Activated CD4-positive, alpha-beta T cell treated with anti-CD3 and anti-CD28 coated beads, Interleukin-2, amount 50 U/mL, for 16 hours (primary cell): Measurements from ENCODE around the gene MYO18A.
"Not testable (repeated sequence)": the region's sequence is repeated elsewhere in the genome, so short reads cannot be mapped to it uniquely, and the experiment has no call there.

Source experiments
- DNase-seq: peaks from one replicate; pipeline ENCODE4 v3.0.0-alpha.2; 2020

The MYO18A gene

DNA sequence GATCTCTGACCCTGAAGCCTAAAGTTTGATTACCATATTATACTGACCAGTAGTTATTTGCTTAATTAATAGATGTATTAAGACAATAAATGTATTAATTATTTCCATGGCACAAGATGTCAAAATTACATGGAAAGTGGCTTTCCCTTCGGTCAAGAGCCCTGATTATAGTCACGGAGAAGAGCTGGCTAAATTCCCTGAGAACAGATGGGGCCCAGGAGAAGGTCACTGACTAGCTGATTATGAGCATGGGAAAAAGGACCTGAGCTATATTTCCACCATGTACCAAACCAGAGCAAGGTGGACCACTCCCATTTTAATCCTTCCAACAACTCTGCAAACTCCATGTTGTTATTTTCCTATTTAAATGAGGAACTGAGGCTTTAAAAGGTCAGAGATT is 12.9 kb upstream of the MYO18A start:
- DNase-seq: no peak

DNA sequence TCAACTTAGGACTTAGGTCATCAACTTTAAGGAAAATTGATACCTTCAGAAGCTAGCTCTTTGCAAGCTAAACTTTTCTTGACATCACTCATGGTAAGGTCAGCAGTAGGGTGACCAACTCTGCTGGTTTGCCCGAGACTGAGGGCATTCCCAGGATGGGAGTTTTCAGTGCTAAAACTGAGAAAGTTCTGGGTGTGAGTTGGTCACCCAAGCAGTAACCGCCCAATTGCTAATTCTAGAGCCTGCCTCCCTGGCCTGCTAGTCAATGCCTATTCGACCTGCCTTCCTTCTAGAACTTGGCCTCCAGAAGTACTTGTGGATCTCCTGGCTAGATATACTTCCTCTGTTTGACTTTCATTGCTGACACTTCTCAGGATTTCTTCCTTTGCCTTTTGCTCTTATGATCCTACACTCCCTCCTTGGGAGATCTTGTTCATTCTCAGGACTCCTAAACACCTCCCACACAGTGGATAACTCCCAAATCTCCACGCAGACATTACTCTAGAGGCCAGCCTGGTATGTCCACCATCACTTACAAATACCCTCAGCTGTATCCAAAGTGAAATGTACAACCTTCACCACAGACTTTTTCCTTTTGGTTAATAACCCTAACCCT is 10.5 kb upstream of the MYO18A start:
- no peak for DNase-seq

DNA sequence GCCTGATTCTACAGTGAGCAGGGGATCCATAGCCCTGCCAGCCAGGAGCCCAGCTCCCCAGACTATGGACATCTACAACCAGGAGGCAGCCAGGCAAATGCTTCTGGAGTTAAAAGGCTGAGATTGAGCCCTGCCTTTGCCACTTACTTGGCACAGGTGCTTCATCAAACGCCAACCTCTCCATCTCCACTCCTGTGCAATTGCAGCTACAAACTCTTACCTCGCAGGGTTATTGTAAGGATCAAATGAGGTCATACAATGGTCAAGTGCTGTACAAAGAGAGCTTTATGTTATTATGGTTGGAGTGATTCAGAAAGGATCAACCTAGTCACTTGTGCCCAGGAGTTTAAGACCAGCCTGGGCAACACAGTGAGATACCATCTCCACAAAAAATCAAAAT is 9.8 kb upstream of the MYO18A start:
- DNase-seq: no peak

DNA sequence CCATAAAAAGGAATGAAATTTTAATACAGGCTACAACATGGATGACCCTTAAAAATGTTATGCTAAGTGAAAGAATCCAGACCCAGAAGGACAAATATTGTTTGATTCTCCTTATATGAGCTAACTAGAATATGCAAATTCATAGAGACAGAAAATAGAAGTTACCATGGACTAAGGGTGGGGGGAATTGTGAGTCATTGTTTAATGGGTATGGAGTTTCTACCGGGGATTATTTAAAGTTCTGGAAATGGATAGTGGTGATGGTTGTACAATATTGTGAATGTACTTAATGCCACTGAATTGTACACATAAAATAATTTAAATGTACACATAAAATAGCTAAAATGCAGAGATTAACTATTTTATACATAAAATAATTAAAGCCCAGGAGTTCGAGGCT is 9.2 kb upstream of the MYO18A start:
- DNase-seq: no peak

DNA sequence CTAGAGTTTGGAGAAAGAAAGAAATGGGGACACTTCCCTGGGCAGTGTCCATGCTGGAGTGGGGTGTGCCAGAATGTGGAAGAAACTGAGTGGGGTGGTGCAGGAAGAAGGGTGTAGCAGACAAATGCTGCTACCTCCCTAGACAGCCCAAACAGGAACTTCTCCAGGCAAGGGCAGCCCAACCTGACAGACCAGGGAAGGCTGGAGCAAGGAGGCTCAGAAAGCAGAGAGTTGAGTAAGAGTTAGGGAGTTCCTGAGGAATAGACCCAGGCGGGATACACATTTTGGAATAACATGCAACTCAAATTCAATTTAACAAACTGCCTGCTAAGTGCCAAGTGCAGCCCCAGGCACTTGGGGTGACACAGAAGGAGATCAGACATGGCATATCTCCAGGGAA is 1.0 kb upstream of the MYO18A start:
- DNase-seq: no peak

DNA sequence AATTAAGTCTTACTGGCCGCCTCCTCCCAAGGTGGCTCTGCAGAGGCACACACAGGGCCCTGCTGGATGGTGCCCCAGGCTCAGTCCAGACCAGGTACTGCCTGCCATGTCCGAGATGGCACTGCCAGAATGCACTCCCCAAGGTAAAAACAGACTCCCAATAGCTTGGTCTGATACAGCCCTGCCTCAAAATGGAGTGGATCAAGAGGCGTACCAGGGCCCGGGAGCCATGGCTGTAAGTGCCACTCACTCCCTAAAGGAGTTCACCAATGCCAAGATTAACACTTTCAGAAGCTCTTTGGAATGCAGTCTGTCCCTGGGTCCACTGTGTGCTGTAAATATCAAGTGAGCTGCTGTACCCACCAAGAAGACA is 576 bp upstream of the MYO18A start:
- DNase-seq: no peak

DNA sequence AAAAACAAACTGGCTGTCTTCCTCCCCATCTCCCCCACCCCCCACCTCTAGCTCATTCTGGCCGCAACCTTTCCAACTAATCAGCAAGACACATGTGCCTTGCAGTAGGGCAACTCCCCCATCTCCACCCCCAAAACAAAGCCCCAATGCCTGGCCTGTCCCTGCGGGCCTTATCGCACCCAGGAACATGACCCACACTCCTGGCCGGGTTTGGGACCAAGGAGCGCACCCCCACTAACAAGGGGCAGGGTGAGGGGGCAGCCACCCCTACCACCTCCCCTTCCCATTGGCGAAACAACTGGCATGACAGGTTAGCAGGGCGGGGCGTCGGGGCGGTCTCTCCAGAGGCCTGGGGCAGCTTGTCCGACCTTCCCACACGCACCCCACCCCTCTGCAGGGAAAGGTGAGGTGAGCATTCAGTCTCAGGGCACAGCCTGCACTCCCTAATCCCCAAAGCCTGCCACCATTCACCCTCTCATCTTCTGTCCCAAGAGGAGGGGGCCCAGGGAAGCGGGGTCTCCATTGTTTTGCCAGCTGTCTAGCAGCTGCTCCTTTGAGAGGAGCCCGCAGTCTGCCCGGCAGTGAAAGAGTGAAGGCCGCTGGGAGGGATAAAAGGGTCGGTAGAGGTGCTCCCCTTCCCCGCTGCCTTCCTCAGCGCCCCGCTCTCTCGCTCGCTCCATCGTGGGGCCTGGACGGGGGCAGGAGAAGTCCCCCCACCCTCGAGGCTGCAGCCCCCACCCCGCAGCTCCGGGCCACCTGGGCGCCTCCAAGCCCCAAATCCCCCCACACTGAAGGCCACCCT is 765 bp downstream of the MYO18A start:
- no peak for DNase-seq

DNA sequence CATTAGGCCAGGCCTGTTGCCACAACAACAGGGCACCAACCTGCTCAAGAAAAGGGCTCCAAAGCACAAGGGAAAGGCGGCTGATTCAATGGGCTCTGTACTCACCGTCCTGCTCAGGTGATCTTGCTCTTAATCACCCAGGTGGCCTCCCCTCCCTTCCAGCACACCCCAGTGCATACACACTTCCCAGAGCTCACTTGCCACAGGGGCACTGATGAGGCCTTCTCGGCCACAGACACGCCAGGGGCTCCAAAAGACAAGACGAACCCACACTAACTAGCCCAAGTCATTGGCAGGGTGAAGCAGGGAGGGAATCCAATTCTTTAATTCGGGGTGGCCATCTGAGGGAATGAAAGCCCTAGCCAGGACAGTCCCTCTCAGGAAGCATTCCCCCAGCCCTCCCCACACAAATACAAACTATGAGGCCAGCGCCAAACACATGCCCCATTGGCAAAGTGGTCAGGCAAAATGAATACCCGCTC is 1.4 kb downstream of the MYO18A start:
- DNase-seq: no peak

DNA sequence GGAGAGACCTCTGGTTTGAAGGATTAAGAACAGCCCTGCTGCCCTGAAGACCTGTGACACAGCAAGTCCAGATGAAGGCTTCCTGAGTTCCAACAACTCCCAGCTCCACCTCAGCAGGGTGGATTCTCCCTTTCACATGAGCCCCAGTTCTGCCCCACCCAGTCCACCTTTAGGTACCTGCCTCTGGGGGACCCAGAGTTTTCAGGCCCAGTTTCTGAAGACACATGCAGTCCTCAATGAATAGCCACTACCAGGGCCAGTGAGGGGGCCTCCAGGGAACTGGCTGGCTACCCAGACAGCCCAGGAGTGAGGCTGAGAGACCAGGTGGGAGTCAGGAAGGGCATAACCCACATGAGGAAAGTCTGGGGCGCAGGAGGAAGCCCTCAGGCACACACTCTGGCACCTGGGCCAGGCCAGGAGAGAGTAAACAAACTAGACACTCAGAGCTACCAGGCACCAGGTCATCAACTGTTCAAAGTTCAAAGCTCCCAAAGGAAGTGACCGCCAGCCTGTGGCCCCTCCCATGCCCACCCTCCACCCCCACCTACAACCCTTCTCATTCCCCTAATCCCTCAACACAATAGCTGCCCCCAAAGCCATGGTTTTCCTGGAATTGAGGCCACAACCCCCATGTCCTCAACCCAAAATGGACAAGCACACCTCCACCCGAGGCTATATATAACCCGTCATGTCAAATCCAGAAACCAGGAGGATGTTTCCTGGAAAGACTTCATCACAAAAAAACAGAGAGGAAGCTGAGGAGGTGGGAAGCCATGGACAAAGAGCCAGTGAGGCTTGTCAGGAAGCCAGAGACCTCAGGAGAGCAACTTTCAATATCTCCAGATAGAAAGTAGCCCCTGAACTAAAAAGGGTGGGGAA is 2.1 kb downstream of the MYO18A start:
- DNase-seq: no peak

DNA sequence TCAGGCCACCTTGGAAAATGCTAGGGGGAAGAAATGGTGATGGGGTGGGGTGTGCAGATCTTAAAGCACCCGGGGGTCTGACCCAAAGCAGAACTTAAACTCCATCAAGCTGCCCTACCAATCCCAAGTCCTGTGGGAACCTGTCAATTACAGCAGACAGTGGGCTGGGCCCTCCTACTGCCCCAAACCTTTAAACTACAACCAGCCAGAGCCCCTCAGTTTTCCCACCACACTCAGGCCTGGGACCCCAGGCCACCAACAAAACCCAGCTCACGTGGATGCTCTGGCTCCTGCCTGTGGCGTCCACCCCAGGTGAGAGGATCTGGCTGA is 2.7 kb downstream of the MYO18A start:
- DNase-seq: no peak

DNA sequence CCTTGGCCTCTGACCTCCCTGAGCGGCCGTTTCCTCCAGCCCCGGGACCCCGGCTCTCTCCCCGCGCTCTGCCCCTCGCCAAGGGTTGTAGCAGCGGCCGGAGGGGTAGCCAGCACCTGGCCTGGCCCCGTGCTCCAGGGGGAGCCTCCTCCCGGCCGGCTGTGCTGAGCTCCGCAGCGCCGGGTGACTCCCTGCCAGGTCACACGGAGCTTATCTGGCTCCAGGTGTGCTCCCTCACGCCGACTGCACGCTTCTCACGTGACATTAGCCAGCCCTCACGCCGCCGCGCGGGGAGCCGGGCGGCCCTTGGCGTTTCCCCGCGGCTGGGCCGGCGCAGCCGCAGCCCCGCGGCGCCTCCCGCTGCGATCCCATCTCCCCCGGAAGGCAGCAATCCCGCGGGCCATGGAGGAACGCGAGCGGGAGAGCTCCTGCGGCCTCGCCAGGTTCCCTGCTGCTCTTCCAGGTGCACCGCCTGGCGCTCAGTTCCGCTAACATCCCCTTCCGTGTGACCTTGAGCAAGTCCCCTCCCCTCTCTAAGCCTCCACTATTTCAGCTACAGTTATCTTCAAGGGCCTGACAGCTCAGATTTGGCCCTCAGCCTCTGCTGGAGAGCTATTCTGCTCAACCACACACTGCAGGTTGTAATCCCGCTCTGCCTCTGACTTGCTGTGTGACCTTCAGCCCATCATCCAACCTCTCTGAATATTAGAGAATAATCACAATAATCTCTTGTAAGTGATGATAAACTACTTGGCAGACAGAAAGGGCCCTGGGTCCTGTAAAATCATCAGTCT is 3.4 kb downstream of the MYO18A start:
- peak; percentile 56 for DNase-seq

DNA sequence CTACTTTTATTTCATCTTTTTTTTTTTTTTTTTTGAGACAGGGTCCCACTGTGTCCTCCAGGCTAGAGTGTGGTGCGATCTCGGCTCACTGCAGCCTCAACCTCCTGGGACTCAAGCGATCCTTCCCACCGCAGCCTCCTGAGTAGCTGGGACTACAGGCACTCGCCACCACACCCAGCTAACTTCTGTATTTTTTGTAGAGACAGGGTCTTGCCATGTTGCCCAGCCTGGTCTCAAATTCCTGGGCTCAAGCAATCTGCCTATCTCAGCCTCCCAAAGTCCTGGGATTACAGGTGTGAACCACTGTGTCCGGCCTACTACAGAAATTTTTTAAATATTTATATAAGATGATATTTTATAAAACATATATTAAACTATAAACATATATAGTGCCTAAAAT is 4.8 kb downstream of the MYO18A start:
- no peak for DNase-seq

DNA sequence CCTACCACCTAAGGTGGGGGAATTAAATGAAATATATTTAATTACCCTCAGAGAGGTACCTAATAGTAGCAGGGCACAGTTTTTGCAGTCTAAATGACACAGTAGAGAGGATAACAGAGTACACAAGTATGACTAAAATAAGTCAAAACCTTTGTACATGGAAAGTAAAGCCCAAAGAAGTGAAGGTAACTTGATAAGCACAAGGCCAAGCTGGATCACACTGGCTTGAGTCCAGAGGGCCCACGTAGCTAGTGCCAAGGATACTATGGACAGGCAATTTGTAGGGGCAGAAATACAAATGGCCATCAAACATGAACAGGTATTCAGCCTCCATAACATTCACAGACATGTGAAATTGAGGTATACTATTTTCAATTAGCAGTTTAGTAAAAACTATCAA is 7.6 kb downstream of the MYO18A start:
- DNase-seq: no peak

DNA sequence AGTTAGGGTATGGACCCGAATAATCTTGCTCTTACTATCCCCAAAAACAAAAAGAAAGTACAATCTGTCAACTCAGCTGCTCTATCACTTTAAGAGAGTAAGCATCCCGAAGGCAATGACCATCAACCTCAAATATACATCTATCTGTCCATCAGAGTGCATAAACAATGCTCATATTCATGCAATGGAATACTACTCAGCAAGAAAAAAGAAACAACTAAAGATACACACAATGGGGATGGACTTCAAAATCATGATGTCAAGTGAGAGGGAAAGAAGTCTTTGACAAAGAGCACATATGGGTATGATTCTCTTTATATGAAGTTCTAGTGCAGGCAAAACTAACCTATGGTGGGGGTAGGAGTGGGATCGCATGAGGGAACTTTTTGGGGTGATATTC is 9.5 kb downstream of the MYO18A start:
- no peak for DNase-seq

DNA sequence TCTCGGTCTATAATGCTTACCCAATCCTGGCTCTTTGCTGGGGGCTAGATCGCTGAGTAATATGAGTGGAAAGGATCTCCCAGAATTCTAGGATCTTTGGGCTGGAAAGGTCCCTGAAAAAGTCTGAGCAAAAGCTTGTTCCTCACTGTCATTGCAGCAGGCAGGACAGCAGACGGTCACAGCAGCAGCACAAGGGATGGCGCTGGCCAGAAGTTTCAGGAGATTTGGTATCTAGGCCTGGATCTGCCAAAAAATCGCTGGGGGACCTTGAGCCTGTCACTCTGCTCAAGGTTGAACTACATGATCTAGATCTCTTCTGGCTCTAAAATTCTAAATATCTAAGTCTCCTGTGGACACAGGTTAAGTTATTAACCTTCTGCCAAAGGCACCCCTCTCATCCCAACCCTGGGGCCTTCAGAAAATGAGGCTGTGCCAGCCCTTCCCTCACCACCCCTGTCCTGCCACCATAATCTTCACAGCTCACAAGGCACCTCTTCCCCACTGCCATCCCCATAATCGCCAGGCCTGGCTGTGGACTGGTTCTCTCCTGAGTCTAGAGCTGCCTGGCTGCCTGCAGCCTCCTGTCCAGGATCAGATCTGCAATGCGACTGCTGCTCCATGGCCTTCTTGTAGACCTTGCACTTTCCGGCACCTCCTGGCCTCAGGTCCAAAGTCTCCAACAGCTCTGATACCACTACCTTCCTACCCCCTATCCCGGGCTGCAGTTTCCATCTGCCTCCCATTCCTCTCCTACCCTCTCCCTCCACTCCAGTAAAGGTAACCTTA is 10.2 kb downstream of the MYO18A start:
- DNase-seq: no peak

DNA sequence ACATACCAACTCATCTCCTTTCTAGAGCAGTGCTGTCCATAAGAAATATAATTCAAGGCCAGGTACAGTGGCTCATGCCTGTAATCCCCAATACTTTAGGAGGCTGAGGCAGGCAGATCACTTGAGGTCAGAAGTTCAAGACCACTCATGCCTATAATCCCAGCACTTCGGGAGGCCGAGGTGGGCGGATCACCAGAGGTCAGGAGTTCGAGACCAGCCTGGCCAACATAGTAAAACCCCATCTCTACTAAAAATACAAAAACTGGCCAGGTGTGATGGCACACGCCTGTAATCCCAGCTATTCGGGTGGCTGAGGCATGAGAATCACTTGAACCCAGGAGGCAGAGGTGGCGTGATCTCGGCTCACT is 11.5 kb downstream of the MYO18A start:
- DNase-seq: not testable (repeated sequence)

DNA sequence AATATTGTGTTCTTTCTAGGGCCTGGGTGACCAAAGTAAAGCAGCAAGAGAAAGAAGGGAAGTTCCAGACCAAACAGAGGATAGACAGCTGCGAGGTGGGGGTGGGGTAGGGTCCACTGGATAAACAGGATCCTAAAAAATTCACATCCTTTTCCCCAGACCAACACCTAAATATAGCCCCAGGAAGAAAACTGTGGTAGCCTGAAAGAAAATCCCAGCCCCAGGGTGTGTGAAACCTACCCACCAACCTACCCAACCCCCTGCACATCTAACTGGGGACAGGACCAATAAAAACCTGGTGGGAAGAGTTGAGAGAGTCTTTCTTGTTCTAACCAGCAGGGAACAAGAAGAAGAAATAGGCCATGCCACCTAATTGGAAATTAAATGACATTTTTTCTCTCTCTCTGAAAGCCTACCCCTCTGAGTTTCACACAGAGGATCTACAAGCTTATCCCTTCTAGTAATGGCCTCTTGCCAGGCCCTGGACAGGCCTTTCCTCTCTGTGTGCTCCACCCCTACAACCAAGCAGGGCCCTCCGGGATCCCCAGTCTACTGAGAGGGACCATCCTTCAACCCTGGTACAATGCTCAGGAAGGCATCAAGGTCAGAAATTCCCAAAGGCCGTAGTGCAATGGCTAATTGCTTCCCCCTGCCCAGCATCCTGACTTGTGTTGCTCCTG is 12.0 kb downstream of the MYO18A start:
- no peak for DNase-seq

DNA sequence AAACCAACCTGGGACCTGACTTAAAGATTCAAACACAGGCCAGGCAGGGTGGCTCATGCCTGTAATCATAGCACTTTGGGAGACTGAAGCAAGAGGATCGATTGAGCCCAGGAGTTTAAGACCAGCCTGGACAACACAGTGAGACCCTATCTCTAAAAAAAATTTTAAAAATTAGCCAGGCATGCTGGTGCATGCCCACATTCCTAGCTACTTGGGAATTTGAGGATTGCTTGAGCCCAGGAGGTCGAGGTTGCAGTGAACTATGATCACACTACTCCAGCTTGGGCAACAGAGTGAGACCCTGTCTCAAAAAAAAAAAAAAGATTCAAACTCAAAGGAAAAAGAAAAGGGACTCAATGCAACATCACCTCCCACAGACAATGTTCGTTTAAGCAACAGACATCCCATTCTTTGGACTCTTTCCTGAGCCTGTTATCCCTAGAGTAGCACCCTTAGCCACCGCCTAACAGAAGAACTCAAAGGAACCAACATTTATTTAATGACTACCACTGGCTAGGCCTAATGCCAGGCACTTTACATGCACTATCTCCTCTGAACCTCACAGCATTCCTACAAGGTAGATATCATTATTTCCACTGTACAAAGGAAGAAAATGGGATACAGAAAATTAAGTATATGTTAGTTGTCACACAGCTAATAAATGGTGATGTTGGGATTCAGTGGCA is 12.7 kb downstream of the MYO18A start:
- DNase-seq: no peak

DNA sequence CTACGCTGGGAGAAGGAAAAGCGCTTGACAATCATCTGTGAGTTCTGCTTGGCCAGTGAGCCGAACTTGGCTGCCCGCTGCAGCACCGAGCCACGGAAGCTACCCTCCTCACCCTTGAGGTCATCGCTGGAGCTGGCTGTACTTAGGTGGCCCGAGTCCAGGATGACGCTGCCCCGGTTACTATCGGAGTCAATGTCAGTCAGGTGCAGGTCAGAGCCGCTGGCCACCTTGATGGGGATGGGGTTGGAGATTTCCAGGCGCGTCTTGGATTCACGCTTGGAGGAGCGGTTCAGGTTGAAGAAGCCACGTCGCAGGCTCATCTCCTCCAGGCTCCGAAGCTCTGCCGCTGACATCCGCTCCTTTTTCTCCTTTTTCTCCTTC is 13.7 kb downstream of the MYO18A start:
- DNase-seq: no peak

DNA sequence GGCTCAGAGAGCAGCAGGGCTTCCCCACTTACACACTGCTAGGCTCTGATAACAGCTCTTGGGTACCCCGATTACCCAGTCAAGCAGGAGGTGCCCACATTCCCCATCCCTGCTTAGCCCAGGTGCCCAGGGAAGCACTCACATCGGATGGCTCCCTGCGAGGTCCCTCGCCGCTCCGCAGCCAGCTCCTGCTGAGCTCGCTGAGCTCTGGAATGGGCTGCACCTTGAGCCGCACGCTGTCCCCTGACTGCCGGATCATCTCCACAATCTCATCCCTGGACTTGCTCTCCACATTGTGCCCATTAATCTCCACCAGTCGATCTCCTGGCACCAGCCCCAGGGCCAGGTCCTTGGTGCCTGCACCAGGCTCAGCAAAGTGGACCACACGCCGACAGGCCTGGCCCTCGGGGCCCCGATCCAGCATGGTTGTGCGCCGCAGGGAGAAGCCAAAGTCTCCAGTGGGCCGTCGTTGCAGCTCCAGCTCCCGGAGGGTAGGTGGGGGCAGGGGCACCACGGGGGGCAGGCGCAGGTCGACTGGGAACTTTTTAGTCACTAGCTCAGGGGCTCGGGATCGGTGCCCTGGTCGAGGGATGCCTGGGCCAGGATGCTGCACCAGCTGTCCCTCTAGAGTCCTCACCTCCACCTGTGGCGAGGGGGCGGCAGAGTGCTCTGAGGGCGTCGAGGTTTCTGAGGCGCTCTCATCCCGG is 14.2 kb downstream of the MYO18A start:
- DNase-seq: no peak
